Skin of body (tissue), 2 donors: ENCODE results near the gene FOXL2. TPM values are rescaled to one million over a fixed set of nuclear protein-coding genes. Genes with fewer than 3 reads are reported as not detected.

Experiments used
- DNase-seq: peaks from one replicate; lab custom pipeline; 2025; lab: John Stamatoyannopoulos, UW
- total RNA-seq: library from RNA; depleted of rRNA; stranded (reverse); fragments of >200 nt; gene quantifications from one replicate; pipeline ENCODE4 v1.2.3, GENCODE V29; 2014

FOXL2 gene
- 0.30 TPM for total RNA-seq

DNA sequence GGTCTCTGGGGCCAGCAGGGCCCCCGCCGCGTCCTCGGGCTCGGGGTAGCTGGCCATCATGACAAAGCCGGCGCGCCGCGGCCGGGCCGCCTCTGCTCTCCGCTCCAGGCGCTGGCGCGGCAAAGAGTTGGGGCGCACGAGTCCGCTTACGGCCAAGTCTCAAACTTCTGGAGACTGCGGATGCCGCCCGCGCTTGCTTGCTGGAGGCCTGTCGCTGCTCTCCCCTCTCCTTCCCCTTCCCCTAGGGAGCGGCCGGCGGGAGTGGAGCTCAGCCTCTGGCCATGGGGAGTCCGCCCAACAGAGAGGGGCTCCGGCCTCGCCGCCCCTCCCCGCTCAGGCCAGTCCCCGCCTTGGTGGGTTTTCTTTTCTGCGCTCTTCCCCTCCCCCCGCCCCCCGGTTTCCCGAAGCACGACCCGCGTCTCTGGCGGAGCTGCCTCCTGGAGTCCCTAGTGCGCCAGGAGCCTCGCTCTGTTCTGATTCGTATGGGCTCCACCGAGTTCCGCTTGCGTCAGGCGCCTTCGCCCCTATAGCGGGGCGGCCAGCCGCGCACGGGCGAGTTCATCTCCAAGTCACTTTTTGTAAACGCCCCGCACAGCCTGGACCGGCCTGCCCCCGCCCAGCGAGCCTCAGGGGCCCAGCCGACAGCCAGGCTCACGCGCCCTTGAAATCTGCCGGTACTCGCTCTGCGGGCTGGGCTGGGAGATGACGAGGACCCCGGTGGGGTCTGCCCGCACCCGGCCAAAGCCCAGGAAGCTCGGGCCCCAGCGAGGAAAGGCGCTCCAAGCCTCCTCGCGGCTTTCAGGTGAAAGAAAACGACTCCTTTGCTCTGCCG, at the start of gene FOXL2, which contains the start of gene FOXL2NB:
TSS of gene FOXL2 (minus strand) at position 475 of the 832 bp plus-strand sequence. CDS start at position 60, 415 bp downstream.
TSS of gene FOXL2NB (plus strand) at position 555 of the 832 bp plus-strand sequence. CDS start at position 703, 148 bp downstream.
- DNase-seq = peak; percentile 40

DNA sequence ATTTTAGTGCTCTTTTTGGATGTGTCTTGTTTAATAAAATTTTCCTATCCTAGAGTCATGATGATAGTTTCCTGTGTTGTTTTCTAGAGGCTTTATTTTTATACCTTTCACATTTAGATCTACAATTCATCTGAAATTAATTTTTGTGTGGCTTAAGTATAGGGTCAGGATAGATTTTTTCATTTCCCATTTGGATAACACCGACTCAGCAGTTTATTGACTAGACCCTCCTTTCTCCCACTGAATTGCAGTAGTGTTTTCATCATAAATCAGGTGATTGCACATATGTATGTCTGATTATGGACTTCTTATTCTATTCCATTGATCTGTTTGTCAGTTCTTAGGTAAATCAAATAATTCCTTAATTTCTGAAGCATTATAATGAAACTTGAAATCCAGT, 48.8 kb upstream of the FOXL2 start:
- no peak for DNase-seq

DNA sequence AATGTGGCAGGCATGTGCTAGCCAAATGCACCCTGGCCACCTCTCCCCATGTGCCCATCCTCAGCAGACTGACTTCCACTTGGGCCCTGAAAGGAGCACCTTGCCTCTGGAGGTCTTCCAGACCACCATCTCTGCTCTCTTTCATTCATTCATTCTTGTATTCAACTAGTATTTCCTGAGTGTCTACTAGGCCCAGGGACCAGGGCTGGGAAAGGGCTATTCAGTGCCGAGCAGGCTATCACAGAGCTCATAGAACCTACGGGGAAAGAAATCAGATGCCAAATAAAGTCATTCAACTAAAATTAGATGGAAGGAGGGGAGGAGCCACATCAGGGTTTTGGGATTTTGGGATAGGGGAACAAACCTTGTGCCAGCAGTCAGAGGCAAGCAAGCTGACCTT, 40.2 kb upstream of the FOXL2 start:
- DNase-seq = no peak

DNA sequence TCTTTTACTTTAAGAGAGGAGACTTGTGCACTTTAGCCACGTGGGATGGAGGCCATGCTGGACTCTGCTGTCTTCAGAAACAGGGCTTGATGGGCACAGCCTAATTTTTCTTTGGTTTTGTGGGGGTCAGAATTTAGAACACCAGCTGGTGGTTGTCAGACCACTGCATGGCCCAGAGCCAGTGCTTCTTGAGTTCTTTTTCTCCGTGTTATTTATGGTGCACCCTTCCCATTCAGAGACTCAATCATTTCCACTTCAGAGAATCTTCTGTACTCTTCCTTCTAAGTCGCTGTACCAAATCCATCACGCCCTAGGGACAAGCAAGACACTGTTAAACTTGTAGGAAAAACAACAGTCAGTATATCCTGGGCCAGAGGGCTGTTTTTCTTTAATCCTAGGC, 39.0 kb upstream of the FOXL2 start:
- DNase-seq = no peak

DNA sequence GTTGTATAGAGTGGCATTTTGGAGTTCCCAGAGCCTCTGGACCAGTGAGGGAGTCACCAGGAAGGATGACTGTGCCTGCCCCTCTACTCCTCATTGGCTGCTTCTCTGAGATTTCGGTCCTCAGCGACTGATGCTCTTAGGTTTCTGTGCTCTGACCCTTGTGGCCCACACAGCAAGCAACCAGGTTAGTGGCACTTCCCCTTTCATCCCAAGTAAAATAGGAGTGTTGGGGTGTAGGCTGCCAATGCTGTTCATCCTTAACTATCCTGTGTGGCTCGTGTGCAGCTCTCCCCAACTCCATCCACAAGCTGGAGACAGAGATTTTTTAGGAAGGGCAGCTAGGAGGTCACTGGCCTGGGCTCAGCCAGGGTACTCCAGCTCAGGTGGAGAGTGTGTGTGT, 37.9 kb upstream of the FOXL2 start:
- no peak for DNase-seq

DNA sequence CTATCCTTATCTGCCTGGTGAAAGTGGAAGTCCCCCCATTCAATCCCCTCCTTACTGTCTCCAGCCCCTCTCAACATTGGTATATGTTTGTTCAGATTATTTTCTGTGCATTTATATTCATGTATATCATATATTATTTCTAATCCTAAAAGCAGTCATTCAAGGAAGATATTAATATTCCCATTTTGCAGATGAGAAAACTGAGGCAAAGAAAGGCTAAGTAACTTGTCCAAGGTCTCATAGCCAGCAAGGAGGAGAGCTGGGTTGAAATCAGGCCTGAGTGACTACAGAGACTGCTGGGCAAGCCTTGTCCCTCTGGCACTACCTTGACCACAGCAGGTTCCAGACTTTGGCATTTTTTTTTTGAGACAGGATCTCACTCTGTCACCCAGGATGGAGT, 29.1 kb upstream of the FOXL2 start:
- DNase-seq = no peak

DNA sequence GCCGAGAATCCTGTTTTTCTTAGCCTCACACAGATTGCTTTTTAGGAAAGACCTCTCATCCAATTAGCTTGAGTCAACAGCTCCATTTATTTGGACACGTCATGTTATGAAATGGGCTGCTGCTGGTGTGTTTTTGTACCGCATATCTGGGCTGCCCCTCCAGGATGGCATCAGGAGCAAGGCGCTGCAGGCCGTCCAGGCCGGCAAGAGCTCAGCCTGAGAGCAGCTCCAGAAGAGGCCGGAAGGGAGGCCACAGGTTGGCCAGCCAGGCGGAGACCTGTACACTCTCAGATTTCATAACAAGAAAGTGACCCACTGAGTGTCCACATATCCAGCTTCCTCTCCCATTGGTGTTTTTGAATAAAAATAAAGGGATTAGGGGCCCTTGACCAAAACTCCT, 28.4 kb upstream of the FOXL2 start:
- no peak for DNase-seq

DNA sequence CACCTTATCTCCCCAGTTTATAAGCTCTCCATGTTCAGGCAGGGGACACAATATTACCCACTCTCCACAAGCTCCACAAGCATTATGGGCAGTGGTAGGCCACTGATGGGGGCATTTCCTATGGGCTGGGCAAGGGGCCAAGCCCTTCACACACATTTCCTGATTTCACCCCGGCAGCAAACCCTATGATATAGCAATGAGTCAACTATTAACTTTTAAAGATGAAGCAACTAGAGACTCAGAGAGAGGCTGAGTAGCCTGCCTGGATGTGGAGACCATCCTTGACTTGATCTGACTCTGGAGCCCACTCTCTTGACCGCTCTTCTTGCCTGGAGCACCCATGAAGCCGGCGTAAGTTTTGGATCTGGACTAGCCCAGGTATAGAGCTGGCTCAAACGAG, 27.5 kb upstream of the FOXL2 start:
- DNase-seq = no peak

DNA sequence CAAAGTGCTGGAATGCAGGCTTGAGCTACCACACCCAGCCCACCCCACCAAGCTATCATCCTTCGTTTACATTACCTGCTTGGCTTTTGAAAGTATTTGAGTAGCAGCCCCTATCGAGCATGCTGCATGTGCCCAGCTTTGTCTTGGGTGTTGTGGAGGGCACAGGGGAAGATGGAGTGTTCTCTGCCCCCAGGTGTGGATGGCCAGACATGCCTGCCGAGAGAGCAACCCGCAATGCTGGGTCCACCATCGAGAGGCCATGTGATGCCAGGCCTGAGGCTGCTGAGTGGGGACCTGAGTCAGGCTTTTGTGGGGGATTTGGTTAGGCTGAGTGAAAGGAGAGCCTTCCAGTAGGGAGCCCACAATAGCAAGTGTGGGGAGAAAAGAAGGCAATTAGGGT, 26.0 kb upstream of the FOXL2 start:
- DNase-seq = no peak

DNA sequence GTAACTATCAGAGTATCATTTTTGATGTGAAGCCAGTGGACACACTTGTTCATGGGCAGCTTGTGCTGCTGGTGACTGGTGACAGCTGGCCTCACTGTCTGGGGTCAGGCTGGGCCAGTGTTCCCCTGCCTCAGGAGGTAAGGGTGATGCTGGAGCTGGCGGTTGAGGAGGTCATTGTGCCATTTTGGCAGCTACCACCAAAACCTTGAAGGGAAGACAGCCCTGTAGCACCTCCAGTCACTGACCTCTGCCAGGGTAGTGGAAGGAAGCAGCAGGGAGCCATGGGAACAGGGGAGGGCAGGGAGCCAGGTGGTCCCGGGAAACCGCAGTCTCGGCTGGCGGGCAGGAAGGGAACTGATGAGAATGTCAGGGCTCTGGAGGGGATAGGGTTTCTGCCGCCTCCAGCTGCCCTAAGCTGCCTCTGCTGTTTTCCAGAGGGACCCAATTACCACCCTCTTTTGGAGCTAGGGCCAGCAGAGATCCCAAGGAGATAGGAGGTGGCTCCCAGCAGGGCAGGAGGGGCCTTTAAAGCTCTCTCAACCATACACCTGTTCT, 24.9 kb upstream of the FOXL2 start:
- DNase-seq = no peak

DNA sequence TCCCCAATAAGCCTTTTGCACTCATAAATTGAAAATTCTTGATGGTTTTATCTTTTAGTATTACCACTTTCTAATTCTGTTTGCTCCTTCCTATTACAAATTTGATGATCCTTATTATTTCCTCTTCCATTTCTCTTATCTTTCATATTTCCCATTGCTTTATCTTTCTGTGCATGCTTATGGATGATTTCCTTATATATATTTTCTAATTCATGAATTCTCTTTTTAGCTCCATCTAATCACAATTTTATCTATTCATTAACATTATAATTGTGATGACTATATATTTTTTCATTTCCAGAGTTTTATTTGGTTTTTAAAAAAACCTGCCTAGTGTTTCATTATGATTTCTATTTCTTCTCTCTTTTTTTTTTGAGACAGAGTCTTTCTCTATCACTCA, 18.0 kb upstream of the FOXL2 start:
- DNase-seq = no peak

DNA sequence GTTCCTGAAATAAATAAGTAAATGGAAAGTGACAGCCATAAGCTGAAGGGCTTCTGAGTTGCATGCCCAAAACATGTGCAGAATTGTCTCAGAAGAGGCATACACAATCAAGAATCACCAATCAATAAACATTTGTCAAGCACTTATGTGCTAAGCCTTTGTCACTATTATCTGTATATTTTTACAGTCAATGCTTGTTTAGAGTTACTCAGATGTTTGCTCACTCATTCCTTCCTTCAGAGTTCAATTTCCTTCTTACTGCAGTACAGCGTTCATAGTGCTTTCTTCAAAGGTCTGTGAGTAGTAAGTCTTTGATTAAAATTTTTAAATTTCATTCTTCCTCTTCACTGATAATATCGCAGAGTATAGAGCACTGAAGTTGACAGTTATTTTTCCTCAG, 17.3 kb upstream of the FOXL2 start:
- no peak for DNase-seq

DNA sequence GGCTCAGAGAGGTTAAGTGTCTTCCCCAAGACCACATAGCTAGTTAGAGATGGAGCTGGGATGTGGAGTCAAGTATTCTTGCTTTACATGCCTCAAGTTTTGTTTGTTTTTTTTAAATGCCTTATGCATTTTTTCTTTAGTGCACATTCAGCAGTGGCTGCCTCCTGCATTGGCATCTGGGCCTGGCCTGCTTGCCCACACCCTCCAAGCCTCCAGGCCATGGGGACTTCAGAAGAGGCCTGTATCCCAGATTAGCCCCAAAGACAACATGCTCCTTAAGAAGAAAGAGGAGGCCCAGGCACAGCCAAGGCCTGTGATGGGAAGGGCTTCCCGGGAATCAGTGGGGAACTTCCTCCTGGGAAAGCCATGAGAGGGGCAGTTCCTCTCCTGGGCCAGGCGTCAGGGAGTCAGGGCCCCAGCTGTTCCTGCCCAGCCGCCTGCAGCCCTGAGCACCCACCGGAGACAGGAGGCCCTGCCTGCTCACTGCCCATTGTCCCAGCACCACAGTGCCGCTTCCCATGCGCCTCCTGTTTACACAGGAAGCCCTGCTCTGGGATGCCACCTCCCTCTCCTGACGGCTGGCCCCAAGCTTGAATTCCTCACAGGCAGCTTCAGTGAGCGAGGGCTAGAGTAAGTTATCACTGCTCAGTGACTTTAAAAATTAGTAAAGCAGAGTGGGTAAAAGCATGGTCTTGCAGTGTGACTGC, 16.1 kb upstream of the FOXL2 start:
- no peak for DNase-seq

DNA sequence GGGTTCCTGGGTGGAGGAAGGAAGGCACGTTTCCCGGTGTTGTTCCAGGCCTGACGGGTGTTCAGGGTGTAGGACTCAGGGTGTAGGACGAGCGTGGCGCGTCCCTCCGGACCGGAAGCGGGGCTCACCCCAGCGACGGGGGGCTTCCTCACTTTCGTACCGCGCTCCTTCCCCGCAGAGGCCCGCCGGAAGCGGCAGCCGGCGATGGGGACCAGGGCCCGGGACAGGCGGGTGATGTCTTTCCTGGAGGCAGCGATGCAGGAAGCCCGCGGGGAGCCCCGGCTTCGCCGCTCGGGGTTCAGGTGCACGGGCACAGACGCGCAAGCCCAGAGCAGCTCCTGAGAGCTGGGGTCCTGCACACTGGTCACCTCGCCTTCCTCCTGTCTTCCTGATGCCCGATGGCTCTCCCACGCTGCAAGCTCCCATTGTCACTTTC, 13.5 kb upstream of the FOXL2 start:
- no peak for DNase-seq

DNA sequence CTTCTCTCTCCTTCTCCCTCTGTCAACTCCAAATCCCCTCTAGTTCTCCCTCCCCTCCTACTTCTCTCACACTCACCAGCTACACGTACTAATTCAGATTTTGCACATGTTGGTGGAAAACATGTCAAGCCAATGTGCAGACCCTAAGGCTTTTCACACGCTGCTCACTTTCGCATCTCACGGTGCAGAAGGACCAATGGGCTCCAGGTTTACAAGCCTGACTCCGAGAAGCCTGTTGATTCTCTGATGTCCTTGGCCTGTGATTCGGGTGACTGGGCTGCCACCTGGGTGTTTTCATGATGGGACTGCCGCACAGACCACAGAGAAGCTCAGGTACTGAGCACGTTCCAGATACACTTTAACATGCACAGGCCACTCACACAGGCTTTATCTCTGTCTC, 3.8 kb upstream of the FOXL2 start:
- DNase-seq = no peak

DNA sequence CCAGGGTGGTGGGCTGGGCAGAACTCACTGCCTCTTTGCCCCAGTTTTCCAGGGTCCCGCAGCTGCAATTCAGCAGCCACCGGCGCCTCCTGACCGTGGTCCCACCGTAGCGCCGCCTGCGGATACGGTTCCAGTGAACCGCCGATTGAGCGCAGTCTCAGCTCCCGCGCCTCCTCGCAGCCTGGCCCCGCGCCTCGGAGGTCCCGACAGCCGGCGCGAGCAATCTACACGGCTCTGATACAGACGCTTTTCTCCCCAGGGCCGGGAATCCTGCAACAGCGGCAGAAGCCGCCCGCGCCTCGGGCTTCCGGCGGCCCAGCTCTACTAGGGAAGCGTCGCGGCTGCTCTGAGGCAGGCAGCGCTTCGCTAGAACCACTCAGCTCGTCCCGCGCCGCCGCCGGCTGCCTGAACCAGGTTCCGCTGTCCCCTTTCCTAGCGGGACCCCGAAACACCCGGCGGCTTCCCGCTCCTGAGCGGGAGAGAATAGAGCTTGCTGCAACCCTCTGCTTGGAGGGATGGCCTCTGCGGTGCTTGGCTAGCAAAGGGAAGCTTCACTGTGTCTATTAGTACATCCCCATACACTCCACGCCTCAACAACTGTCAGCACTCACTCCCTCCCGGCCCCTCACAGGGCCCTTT, 3.2 kb upstream of the FOXL2 start:
- no peak for DNase-seq

DNA sequence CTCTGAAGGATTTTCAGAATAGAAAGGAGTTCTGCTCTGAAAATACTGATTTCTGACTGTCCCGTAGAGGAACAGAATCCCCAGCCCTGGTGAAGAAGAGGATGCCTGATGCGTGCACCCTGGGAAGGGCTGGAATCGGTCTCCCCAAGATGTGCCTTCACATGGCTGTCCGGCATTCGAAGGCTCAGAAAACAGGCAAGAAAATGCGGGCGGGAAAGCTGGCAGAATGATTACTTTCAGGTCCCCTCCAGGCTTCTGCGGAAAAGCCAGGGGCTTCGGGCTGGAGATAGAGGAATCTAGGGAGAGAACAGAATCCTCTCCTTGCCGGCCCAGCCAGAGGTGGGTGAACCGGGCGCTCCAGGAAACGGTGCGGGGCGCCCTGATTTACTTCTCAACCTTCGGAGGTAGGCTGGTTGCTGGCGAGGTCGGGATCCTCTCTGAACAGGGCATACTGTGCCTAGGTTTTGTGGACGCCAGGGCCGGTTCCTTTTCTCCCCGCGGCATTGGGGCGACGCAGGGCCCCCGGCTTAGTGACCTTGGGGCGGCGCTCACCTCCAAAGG, 2.6 kb upstream of the FOXL2 start:
- DNase-seq = no peak

DNA sequence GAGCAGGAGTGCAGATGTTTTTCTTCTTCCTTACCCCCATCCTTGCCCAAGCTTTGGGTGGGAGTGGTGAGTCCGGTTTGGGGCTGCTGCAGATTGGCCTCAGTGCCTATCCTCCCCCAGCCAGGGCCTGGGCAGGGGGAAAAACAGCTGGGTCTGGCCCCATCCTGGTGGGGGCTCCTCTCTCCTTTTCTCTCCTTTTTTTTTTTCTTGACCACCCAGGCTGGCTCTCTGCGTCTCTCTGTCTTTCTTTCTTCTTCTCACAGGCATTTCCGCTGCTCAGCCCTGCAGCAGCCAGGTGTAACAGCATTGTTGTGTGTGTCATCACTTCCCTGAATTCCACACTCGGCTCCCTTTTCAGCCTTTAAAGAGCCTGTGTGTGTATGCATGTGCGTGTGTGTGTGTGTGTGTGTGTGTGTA, 2.1 kb upstream of the FOXL2 start:
- DNase-seq = no peak

DNA sequence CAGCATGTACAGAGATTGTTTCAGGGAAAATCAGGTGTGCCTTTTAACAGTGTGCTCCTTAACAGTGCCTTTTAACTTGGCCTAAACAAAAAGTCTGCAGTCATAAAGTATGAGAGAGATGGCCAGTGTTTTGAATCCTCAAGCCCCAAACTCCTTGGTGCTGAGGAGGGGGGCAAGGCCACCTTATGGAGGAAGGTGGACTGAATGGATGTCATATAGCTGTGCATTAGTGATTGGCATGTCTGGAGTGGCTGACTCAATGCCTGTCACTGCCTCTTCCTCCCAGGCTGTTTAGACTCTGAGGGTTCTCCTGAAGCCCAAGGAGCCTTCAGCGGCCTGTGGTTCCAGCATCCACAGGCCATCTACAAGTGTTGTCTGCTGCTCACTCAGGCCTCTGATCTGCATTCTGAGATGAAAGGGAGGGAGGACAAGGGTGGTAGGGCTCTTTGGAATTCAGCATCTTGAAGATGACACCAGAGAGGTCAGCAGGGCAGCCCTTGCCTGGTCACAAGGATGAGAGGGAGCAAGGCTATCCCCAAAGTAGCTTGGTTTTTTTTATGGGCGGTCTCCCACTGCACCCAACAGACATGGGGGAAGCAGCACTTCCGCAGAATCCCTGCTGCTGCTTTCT, 1.5 kb upstream of the FOXL2 start:
- no peak for DNase-seq

DNA sequence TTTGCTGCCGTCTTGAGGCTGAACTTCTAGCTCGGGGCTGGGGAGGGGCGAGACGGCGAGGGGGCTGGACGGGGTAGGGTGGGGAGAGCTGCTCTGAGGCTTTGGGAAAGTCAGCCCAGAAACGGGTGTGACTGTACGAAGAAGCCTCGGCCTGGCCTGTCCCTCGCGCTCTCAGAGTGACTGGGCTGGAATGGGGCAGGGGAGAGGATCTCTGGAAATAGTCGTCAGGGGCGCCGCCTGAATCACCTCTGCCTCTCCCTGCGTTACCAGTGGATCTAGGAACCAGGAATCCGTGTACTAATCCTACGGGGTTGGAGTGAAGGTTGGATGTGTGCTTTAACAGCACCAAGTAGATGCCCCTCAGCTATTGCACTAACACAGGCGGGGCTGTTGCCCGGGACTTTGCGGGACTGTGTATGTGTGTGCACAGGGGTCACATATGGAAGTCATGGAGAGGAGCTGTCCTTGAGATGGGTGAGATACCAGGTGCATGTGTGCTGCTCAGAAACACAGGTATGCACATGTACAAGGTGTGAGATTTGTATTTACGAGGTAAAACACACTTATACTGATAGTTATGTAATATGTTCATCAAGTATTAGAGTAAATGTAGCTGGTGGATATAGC, 671 bp upstream of the FOXL2 start:
- no peak for DNase-seq
